ENCODE data around the gene ZNF454. TPM values are rescaled to one million over a fixed set of nuclear protein-coding genes. Genes with fewer than 3 reads are reported as not detected.

Gene ZNF454
- total and polyA plus RNA-seq, 9 donors: 2.2 to 7.4 (median 4.4) TPM

- Histone ChIP-seq H3K27ac (no peak overlapping the region), H3K27me3 (no peaks in the 10 kb centered on the region), H3K9me3 (peaks cover 6 to 15% of the 10 kb centered on the region in 2 donors), H3K4me3 (no peak overlapping the region), H3K4me1 (ENCODE audit: insufficient read depth) (no peaks in the 10 kb centered on the region), H3K36me3 (no peaks in the 10 kb centered on the region)
- WGBS, 3 donors: 89 to 95% (median 92%) methylated on average over 22 to 27 of the region's 27 CpGs
- DNase-seq: no peak
- intact Hi-C loops (cut with DNase I): no loop called here
- TF ChIP-seq CTCF (IDR thresholded peaks at IDR 0.05): no peak
- no peak for TF ChIP-seq EP300 (IDR thresholded peaks at IDR 0.05)
- TF ChIP-seq POLR2A (IDR thresholded peaks at IDR 0.05): no peak
Observed at GRCh38 chr5:178988436-178989220, 47.6 kb downstream of the ZNF454 start.

GRCh38 chr5:178989311-178989710 lies 48.3 kb downstream of the ZNF454 start:
- no peak overlapping the region for H3K27ac ChIP-seq
- intact Hi-C loops (cut with DNase I): no loop called here
- H3K9me3 ChIP-seq: peaks cover 6 to 15% of the 10 kb centered on the region in 2 donors
- WGBS, 3 donors: 92 to 98% (median 93%) methylated on average over 7 of the region's 7 CpGs
- H3K36me3 ChIP-seq: no peaks in the 10 kb centered on the region
- no peaks in the 10 kb centered on the region for H3K4me1 ChIP-seq (ENCODE audit: insufficient read depth)
- DNase-seq: no peak
- TF ChIP-seq CTCF (IDR thresholded peaks at IDR 0.05) (no peak), EP300 (IDR thresholded peaks at IDR 0.05) (no peak)
- H3K4me3 ChIP-seq: no peak overlapping the region
- H3K27me3 ChIP-seq: no peaks in the 10 kb centered on the region

- 90 to 93% (median 92%) methylated on average over 12 of the region's 12 CpGs for WGBS, 3 donors
Observed at GRCh38 chr5:178990491-178990890, 49.5 kb downstream of the ZNF454 start.

More at GRCh38 chr5:178990491-178990890, 49.5 kb downstream of the ZNF454 start:
- intact Hi-C loops (cut with DNase I): no loop called here
- H3K9me3 ChIP-seq: peaks cover 6 to 15% of the 10 kb centered on the region in 2 donors
- no peak overlapping the region for H3K4me3 ChIP-seq
- H3K27me3 ChIP-seq: no peaks in the 10 kb centered on the region
- no peak for DNase-seq
- no peak for TF ChIP-seq CTCF (IDR thresholded peaks at IDR 0.05)
- no peak for TF ChIP-seq POLR2A (IDR thresholded peaks at IDR 0.05)
- no peak for TF ChIP-seq EP300 (IDR thresholded peaks at IDR 0.05)
- H3K27ac ChIP-seq: no peak overlapping the region
- H3K4me1 ChIP-seq (ENCODE audit: insufficient read depth): no peaks in the 10 kb centered on the region
- H3K36me3 ChIP-seq: no peaks in the 10 kb centered on the region
